Gastrocnemius medialis (tissue), 4 donors: Measurements from ENCODE around the gene GAL3ST3. TPM values are rescaled to one million over a fixed set of nuclear protein-coding genes. Genes with fewer than 3 reads are reported as not detected.
A peak's percentile ranks its signal among the peaks of the same experiment; 100 is the strongest.
"Not testable (repeated sequence)": the region's sequence is repeated elsewhere in the genome, so short reads cannot be mapped to it uniquely, and the experiment has no call there.

Experiments
- ATAC-seq, 2 donors: fragments of 150-250 bp; one replicate each; pipeline ENCODE4 v1.9.1; 2016
- DNase-seq, 2 donors: peaks; one replicate each; pipeline ENCODE4 v3.0.0-alpha.2; 2019
- H3K27ac ChIP-seq, 4 donors: fragments of 200-600 bp; sonication (generic); 1 replicate in 1 of 4; 2 replicates in 3 of 4; pipeline ENCODE4 v1.5.1; 2016 to 2018; ENCODE audit warnings: mild to moderate bottlenecking in 2 of 4, moderate library complexity in 1 of 4
- H3K27me3 ChIP-seq, 3 donors: fragments of 200-600 bp; sonication (generic) in 2 of 3; 1 replicate in 1 of 3; 2 replicates in 2 of 3; pipeline versions ENCODE4 v1.5.1 to v1.6.0; 2016 to 2019; ENCODE audit warnings: mild to moderate bottlenecking in 1 of 3, moderate library complexity in 1 of 3
- H3K36me3 ChIP-seq, 2 donors: fragments of 200-600 bp; sonication (generic) in 1 of 2; one replicate each; pipeline ENCODE4 v1.5.1; 2017 to 2018
- H3K4me1 ChIP-seq, 2 donors: fragments of 200-600 bp; sonication (generic) in 1 of 2; one replicate each; pipeline ENCODE4 v1.5.1; 2016 to 2017; ENCODE audit warnings: mild to moderate bottlenecking in 2 of 2
- H3K4me3 ChIP-seq, 4 donors: fragments of 200-600 bp; sonication (generic) in 3 of 4; 1 replicate in 1 of 4; 2 replicates in 3 of 4; pipeline ENCODE4 v1.5.1; 2016 to 2019; ENCODE audit warnings: mild to moderate bottlenecking in 2 of 4
- H3K9me3 ChIP-seq, 3 donors: fragments of 200-600 bp; sonication (generic) in 2 of 3; 1 replicate in 1 of 3; 2 replicates in 2 of 3; pipeline ENCODE4 v1.5.1; 2016 to 2019
- POLR2A ChIP-seq, 2 donors: fragments of 450-650 bp; IDR thresholded peaks; one replicate each; pipeline ENCODE4 v1.6.1; 2017; ENCODE audit warnings: antibody characterized with exemption in 2 of 2, mild to moderate bottlenecking in 2 of 2, moderate library complexity in 2 of 2
- in situ Hi-C, 4 donors: fragments of 200-750 bp; cut with MboI; loops; one replicate each; pipeline versions ENCODE4 v1.15.0 to v1.8.0; 2017; ENCODE audit warnings: low sequenced_read_pairs in 4 of 4
- intact Hi-C: fragments of 100-400 bp; cut with DNase I; formaldehyde crosslinking; loops from one replicate; pipeline ENCODE4 v1.15.1; 2023; ENCODE audit warnings: low total_unique reads
- total RNA-seq, 4 donors: library from RNA; depleted of rRNA; stranded (reverse); fragments of >200 nt; gene quantifications; one replicate each; pipeline versions ENCODE4 v1.1.0 to v1.2.3, GENCODE V29; 2016
- TF ChIP-seq, protein P1 (sequence below), 5 experiments: fragments of 450-650 bp in 3 of 5; fragments of 200-600 bp in 2 of 5; sonication (generic) in 2 of 5; IDR thresholded peaks in 4 of 5; conservative IDR thresholded peaks in 1 of 5; 1 replicate in 4 of 5; 2 replicates in 1 of 5; pipeline ENCODE4 v1.5.1; 2016 to 2019; ENCODE audit warnings: antibody characterized with exemption in 5 of 5, mild to moderate bottlenecking in 3 of 5, moderate library complexity in 3 of 5

Gene GAL3ST3
- total RNA-seq, 4 donors from 2014 or later, result 0.12 TPM; not detected in 3

- Histone ChIP-seq H3K4me1 (peaks cover 9 to 25% of the 10 kb centered on the region in 2 donors), H3K9me3 (no peaks in the 10 kb centered on the region), H3K27me3 (peaks cover 12 to 18% (median 17%) of the 10 kb centered on the region in 3 donors), H3K36me3 (no peaks in the 10 kb centered on the region), H3K27ac (no peak overlapping the region), H3K4me3 (peak overlapping the region in 1 of 4 donors; percentile 20)
- intact Hi-C loops (no loop called here), in situ Hi-C loops (no loop called here)
- DNase-seq, result no peak
- ATAC-seq, result no peak
- TF ChIP-seq POLR2A (IDR thresholded peaks at IDR 0.05), result no peak
- TF ChIP-seq, protein P1, sequence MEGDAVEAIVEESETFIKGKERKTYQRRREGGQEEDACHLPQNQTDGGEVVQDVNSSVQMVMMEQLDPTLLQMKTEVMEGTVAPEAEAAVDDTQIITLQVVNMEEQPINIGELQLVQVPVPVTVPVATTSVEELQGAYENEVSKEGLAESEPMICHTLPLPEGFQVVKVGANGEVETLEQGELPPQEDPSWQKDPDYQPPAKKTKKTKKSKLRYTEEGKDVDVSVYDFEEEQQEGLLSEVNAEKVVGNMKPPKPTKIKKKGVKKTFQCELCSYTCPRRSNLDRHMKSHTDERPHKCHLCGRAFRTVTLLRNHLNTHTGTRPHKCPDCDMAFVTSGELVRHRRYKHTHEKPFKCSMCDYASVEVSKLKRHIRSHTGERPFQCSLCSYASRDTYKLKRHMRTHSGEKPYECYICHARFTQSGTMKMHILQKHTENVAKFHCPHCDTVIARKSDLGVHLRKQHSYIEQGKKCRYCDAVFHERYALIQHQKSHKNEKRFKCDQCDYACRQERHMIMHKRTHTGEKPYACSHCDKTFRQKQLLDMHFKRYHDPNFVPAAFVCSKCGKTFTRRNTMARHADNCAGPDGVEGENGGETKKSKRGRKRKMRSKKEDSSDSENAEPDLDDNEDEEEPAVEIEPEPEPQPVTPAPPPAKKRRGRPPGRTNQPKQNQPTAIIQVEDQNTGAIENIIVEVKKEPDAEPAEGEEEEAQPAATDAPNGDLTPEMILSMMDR (IDR thresholded peaks at IDR 0.05 in 4 of 5, conservative IDR thresholded peaks at IDR 0.05 in 1 of 5), result no peak
These were observed 37.6 kb downstream of the GAL3ST3 start for GRCh38 chr11:66011239-66011784.

DNA sequence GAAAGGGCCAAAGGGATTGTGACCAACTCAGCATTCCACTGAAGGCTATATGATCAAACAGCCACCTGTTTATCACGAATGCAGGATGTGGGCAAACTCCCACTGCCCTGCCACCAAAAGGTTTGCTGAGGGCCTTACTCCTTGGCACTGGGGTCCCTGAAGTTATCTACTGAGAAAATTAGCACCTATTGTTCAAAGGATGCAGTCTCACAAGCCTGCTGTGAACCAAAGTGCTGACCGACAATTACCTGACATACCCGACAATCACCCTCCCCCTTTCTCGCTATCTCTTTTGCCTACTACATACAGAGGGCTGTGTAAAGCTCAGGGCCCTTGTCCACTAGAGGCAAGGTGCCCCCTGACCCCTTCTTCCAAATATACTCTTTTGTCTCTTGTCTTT is 38.9 kb downstream of the GAL3ST3 start:
- ATAC-seq, H3K27ac ChIP-seq, intact Hi-C loops, H3K36me3 ChIP-seq, DNase-seq, H3K9me3 ChIP-seq, H3K4me3 ChIP-seq, in situ Hi-C loops: not testable (repeated sequence)
- Histone ChIP-seq H3K27me3 (peaks cover 12 to 18% (median 17%) of the 10 kb centered on the region in 3 donors), H3K4me1 (peaks cover 0 to 17% of the 10 kb centered on the region in 2 donors)

GRCh38 chr11:66008468-66009101 is 40.4 kb downstream of the GAL3ST3 start:
- Histone ChIP-seq H3K4me3 (no peak overlapping the region), H3K27me3 (peaks cover 12 to 18% (median 17%) of the 10 kb centered on the region in 3 donors), H3K9me3 (no peaks in the 10 kb centered on the region), H3K27ac (no peak overlapping the region), H3K4me1 (peaks cover 8 to 27% of the 10 kb centered on the region in 2 donors), H3K36me3 (peaks cover 2 to 22% of the 10 kb centered on the region in 2 donors)
- no peak for DNase-seq
- no peak for TF ChIP-seq POLR2A (IDR thresholded peaks at IDR 0.05)
- TF ChIP-seq, protein P1 (IDR thresholded peaks at IDR 0.05 in 4 of 5, conservative IDR thresholded peaks at IDR 0.05 in 1 of 5), result no peak
- intact Hi-C loops, result no loop called here
- in situ Hi-C loops, result no loop called here
- ATAC-seq, result no peak

DNA sequence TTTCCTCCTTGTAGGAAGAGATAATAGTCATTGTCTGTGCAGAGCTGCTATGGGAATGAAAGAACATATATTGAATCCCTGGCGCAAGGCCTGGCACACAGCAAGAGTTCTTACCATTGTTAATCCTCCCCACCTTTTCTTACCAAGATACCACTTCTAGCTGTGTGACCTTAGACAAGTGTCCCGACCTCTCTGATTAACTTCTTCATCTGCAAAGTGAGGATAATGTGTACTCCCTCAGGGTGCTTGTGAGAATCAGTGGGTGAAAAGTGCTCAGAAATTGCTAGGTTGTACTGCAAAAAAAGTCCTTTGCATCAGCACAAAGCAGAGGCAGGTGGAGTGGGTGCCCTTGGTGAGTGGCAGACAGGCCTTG is 40.9 kb downstream of the GAL3ST3 start:
- in situ Hi-C loops (no loop called here), intact Hi-C loops (no loop called here)
- Histone ChIP-seq H3K27me3 (peaks cover 8 to 15% (median 15%) of the 10 kb centered on the region in 3 donors), H3K36me3 (peaks cover 2 to 24% of the 10 kb centered on the region in 2 donors), H3K4me3 (no peak overlapping the region), H3K9me3 (no peaks in the 10 kb centered on the region), H3K4me1 (peaks cover 13 to 32% of the 10 kb centered on the region in 2 donors), H3K27ac (no peak overlapping the region)
- ATAC-seq, result no peak
- DNase-seq, result no peak
- TF ChIP-seq, protein P1 (IDR thresholded peaks at IDR 0.05 in 4 of 5, conservative IDR thresholded peaks at IDR 0.05 in 1 of 5), result no peak
- no peak for TF ChIP-seq POLR2A (IDR thresholded peaks at IDR 0.05)

- Histone ChIP-seq H3K4me1 (peaks cover 15 to 34% of the 10 kb centered on the region in 2 donors), H3K9me3 (no peaks in the 10 kb centered on the region), H3K27me3 (peaks cover 3 to 9% (median 8%) of the 10 kb centered on the region in 3 donors), H3K4me3 (no peak overlapping the region), H3K27ac (peak overlapping the region; percentile 5 to 97 (median 47)), H3K36me3 (peaks cover 2 to 24% of the 10 kb centered on the region in 2 donors)
- in situ Hi-C loops (no loop called here), intact Hi-C loops (no loop called here)
- ATAC-seq, result no peak
- no peak for DNase-seq
- TF ChIP-seq, protein P1 (IDR thresholded peaks at IDR 0.05 in 4 of 5, conservative IDR thresholded peaks at IDR 0.05 in 1 of 5), result no peak
- TF ChIP-seq POLR2A (IDR thresholded peaks at IDR 0.05), result no peak
These were observed 41.7 kb downstream of the GAL3ST3 start for GRCh38 chr11:66007201-66007634.
